ENCODE results near the gene F10.

DNA sequence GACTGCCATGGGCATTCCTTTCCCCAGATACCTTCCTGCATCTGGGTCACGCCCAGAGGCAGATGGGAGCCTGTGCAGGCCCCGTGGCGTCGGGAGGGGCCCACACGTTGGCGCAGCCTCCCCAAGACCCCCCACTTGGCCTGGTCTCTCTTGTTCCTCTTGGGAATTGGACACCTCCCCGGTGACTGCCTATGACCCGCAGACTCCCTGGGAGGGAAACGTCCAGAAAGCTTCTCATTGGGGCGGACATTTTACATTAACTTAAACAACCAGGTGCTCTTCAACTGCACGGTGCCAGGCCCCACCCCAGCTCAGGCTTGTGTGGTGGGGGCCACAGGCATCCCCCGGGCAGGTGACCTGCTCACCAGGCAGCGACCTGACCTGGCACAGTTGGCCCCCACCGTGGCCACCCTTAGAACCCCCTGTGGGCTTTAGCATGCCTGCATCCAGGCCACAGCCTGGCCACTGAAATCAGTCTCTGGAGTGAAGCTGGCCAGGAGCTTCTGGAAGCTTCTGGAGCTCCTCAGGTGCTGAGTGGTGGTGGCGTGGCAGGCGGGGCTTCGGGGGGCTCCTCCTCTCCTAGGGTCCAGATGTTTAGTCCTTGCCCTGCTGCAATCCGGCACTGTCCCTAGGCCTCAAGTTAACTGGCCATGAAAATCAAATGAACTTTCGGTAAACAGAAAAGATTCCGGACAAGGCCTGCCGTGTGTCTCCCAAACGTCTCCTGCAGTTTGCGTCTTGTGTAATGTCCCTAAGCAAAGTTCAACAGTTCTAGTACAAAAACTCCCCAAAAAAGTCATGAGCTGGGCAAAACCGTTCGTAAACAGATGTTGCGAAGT is 27.3 kb downstream of the F10 start:
- TF ChIP-seq ZNF274 (IDR thresholded peaks at IDR 0.05; ENCODE audit: low read depth, low read length), result no peak
- no peak for TF ChIP-seq SUZ12 (IDR thresholded peaks at IDR 0.05; ENCODE audit: extremely low read depth, insufficient read depth, insufficient read length)

Data from NT2/D1 (cell line).